Measurements from ENCODE around the gene APBA2.

DNA sequence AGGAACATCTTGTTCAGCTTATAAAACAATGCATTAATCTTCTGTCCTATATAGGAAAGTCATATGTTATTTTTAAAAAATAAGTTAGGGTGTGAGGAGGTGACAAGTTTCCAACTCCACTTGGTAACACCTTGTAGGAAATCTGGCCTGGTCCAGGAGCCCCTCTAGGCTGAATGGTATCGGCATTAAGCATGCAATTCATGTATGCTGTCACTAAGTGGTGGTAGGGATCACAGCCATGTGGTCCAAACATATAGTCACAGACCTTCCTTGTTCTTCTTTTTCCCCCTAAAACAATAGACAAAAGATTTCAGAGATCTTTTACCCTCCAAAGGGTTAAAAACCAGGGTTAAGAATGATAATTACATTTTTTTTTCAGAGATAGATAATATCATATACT is 4.2 kb upstream of the APBA2 start:
- TF ChIP-seq CTCF (IDR thresholded peaks at IDR 0.05; ENCODE audit: low read depth, low read length) (no peak), POLR2A (IDR thresholded peaks at IDR 0.05; ENCODE audit: extremely low read depth, insufficient read length) (no peak)

Measured in NB4 (cell line).